UCSD-AML1 (cell line): Measurements from ENCODE around the gene ZNF277.
"Not testable (repeated sequence)": the region's sequence is repeated elsewhere in the genome, so short reads cannot be mapped to it uniquely, and the experiment has no call there.

Experiments used
- DNase-seq: peaks from one replicate; lab custom pipeline; 2025; ENCODE audit not compliant: unreplicated experiment; lab: John Stamatoyannopoulos, UW

Gene ZNF277

DNA sequence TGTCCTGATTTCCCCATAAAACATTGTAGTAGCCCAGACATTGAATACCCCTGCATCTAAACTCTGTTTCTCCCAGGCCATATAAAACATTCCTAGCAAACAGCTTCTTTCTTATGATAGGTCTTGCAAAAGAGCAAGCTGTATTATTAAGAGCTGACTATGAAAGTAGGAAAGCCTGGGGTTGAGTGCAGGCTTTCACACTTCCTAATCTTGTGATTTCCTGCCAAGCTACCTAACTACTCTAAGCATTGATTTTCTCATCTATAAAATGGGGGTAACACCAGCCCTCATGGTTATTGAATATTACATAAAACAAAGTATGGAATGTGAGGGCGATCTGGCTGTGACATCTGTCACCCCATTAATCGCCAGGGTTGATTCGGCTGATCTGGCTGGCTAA, 81.8 kb downstream of the ZNF277 start:
- DNase-seq: no peak

DNA sequence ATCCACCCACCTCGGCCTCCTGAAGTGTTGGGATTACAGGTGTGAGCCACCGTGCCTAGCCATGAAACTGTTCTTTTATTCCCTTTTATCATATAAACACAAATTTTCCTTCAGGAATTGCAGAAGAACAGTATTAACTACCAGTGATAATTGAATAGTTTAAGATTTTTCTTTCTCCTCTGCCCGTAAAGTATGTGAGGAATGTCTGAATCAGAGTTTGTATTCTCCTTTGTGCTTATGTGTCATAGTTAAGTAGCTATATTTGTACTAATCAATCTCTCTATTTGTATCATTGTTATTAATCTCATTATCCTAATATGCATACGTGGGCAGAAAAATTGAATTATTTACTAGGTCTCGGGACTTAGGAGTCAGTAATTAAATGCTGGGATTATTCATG, 83.6 kb downstream of the ZNF277 start:
- DNase-seq: no peak

DNA sequence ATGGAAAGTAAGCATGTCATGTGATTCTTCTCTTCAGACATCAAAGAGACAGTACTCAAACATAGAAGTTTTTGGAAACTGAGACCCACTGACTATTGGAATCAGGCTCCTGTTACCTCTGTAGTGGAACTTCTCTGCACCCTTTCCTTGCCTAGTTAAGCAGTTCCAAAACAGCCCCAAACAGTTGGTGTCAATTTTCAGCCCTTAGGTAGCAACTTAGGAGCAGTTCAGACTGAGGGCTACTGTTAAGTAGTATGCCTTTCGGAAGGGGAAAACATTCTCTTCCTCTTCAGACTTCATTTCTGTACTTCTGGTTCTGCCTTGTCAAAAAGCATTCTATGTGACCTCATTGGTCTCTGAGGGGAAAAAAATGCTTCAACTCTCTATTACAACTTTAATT, 85.7 kb downstream of the ZNF277 start:
- DNase-seq: no peak

DNA sequence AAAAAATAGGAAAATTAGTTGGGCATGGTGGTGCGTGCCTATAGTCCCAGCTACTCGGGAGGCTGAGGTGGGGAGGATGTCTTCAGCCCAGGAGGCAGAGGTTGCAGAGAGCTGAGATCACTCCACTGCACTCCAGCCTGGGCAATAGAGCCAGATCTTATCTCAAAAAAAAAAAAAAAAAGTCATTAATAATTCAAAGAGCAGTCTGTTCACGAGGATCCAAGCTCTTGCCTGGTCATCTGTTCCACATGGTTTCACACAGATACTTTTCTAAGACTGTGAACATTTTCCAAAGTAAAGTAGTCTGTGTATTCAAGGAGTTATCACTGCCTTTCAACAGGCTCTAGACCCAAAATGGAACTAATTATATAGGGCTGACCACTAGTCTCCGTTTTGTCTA, 86.9 kb downstream of the ZNF277 start:
- DNase-seq: no peak

DNA sequence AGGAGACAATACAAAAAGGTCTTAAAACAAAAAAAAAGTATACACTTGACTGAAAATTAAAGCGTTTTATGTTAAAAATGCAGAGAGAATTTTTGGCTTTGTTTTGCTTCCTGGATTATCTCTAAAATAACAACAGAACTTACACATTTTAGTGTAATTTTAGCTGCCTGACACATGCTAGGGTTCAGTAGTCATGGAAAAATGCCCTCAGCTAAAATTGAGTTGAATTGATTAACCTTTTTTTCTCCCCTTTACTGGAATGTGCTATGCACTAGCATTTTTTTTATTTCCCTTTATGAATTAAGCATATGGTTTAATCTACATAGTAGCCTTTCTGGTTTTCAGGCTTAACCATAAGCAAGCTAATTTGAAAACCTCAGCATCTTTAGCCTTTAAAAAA, 89.9 kb downstream of the ZNF277 start:
- no peak for DNase-seq

DNA sequence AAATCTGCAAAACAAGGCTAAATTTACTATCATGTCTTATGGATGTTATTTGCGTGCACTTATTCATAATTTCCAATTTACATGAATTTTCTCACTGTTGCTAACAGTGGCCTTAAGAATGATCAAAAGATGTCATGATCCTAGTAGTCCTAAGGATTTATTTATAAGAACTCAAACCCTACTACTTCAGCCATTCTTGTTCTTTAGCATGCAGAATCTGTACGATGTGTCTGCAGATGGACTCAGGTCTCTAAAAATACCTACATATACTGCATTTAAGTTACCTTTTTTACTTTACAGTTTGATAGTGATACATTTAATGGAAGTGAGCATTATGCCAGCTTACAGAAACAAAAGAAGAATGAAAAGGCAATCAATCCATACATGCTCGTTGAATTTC, 91.2 kb downstream of the ZNF277 start:
- DNase-seq: no peak

DNA sequence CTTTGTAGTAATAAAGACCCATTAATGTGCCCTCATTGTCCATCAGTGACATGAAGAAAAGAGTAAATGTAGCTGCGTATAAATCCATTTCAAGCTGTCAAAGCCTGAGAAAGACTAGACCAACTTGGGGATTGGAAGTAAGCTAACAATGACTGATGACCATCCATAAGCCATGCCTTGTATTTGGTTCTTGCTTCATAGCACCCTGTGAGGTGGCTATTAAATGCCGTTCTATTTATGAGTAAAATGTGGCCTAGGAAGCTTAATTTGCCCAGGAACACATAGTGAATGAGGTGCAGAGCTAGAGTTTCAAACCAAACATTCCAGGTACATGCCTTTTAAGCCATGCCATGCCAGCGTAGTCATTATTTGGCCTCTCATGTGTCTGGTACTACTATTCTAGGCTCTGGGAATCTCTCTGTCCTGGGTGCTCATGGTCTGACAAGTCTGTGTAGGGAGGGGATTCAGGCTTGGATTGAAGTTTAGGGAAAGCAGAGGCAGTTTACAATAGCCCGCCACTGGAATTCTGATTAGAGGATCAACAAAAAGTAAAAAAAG, 92.1 kb downstream of the ZNF277 start:
- DNase-seq: no peak

DNA sequence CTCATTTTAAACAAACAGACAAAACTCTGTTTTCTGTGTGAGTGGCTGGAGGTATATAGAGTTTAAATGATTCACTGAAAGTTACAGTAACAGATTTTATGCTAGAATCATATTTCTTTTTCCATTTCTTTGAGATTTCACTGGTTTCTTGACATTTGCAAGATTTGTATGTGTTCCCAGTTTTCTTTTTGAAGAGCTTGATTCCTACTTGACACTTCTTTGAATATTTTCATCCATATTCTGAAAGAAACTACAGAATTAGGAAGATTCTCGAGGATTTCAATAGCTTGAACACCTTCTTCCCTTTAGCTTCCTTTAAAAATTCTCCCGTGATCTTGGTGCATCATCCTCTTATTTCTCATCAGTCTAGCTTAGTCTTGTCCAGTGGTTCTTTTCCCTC, 93.6 kb downstream of the ZNF277 start:
- no peak for DNase-seq

DNA sequence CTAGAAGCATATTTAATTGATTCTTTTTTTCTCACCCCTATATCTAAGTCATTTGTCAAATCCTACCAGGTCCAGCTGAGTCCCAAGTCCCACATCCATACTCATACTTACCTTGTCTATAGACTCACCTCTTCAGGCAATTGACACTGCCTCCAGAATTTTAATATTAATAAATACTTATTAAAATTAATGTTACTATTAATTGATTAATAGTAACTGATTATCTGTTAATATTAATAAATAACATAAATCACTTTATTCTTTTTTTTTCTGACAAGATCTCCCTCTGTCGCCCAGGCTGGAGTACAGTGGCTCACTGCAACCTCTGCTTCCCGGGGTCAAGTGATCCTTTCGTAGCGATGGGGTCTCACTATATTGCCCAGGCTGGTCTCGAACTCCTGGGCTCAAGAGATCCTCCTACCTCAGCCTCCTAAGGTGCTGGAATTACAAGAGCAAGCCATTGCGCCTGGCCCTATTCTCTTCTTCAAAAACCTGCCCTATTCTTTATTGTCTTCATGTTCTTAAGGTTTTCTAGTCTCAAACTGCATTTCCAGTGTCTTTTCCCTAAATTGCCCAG, 94.4 kb downstream of the ZNF277 start:
- DNase-seq: no peak

DNA sequence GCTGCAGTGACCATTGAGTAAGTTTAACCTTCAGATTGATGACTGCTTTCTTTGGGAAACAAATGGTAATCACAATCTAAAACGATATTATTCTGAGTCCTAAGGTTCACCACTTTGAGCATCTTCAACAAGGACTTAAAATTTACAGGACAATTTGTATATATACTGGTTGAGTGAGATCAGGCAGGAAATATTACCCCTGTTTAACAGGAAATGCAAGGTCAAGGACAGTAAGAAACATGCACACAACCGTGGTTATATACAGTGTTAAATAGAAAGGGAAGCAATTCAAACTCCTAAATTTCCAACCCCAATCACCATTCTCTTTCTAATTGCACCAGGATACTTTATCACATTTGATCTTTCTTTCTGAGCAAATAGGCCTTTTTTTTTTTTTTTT, 96.1 kb downstream of the ZNF277 start:
- DNase-seq: no peak

DNA sequence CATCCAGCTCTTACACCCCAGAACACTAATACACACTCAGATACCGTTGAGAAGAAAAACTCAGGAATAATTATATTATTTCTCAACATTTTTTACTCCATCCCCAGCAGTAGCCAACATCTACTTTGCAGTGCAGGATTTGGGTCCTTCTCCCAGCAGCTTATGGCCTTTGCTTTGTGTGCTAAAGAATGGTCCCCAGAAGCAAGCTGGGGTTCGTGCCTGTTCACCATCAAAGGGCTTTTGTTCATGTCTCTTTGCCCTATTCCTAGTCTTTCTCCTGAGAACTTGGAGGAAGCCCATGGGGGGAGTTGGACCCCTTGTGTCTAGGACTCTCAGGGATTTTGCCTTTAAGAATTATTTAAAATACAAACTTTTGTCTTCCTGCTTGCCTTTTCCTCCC, 100.4 kb downstream of the ZNF277 start:
- no peak for DNase-seq

DNA sequence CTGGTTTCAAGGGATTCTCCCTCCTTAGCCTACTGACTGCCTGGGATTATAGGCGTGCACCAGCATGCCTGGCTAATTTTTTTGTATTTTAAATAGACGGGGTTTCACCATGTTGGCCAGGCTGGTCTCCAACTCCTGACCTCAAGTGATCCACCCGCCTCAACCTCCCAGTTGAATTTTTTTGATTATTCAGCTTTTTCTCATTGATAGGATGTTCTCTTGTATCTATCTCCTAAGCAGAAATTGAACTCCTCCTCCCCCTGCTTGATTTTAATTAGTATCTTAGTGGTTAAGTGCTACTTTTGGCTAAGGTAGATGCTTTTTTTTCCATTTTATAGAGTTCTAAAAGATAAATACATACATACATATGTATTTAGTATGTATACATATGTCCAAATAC, 101.0 kb downstream of the ZNF277 start:
- no peak for DNase-seq

DNA sequence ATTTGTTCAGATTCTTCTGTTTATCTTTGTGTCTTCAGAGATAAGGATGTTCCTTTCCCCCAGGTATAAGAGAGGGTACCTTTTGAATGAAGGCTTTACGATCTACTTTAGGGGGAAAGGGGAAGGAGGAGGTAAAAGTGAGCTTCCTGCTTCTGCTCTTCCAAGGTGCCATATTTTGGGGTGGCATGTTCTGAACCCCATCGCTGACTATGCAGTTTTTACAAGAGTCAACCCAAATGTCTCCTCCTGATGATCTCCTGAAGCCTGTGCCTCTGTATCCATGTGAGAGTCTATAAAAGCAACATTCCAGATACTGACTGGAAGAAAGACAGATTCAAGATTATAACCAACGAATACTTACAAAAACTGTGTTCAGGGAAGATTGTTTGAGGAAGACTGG, 102.5 kb downstream of the ZNF277 start:
- DNase-seq: no peak

DNA sequence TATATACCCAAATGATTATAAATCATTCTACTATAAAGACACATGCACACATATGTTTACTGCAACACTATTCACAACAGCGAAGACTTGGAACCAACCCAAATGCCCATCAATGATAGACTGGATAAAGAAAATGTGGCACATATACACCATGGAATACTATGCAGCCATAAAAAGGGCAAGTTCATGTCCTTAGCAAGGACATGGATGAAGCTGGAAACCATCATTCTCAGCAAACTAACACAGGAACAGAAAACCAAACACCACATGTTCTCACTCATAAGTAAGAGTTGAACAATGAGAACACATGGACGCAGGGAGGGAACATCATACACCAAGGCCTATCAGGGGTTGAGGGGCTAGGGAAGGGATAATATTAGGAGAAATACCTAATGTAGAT, 110.3 kb downstream of the ZNF277 start:
- not testable (repeated sequence) for DNase-seq

DNA sequence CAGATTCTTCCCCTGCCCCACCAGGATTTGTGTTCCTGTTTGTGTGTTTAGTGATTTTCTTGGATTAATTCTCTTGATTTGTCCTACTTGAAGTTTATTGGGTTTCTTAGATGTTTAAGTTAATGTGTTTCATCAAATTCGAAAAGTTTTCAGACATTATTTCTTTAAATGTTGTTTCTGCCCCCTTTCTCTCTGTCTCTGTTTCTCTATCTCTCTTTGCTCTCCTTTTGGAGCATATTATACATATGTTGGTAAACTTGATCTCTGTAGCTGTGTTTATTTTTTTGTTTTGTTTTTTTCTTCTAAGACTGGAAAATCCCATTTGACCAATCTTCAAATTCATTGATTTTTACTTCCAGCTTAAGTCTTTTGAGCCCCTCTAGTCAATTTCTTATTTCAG, 115.6 kb downstream of the ZNF277 start:
- DNase-seq: no peak

DNA sequence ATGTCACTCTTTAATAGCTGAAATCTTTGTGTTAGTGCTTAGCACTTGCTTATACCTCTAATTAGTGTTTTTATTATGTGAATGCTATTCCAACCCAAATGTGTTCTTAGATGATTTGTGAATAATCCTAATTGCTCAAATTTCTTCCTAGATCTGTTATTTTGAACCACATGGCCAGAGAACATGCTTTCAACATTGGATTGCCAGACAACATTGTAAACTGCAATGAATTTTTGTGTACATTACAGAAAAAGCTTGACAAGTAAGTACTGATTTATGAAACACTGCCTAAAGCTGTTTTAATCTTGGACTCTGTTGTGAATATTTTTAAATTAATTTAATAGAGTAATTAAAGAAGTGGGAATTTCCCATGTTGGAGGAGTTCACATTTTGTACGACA, 121.1 kb downstream of the ZNF277 start:
- no peak for DNase-seq

DNA sequence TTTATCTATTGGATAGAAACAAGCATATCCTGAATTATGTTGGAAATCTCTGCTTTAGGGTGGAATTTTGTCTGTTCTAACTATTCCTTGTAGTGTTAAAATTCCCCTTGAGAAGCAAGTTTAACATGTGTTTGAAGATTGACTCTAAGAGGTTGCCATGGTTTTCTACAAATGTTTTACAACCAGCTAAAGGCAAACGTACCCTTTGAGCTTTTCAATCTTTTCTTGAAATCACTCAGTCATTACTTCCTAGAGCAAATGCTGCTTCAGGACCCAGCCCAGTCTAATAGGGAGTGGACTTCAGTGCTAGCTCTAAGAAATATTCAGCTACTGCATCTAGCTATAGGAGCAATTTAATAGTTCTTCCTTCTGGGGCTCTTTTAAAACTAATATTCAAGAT, 125.0 kb downstream of the ZNF277 start:
- DNase-seq: no peak

DNA sequence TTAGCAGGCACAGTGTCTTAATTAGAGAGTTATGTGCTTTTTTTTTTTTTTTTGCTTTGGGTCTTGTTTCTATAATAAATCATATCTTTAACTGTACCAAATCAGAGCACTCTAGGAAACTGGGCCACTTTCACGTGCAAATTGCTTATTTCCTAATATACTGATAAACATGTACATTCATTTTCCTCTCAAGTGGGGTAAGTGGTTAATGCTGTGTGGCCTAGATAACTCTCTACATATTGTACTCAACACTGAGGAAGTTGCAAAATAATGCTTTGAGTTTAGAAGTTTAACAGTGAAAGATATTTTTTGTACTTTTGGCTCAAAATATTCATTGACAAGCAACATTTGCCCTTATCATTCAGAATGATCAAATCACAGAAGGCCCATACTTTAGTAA, 127.9 kb downstream of the ZNF277 start:
- no peak for DNase-seq

DNA sequence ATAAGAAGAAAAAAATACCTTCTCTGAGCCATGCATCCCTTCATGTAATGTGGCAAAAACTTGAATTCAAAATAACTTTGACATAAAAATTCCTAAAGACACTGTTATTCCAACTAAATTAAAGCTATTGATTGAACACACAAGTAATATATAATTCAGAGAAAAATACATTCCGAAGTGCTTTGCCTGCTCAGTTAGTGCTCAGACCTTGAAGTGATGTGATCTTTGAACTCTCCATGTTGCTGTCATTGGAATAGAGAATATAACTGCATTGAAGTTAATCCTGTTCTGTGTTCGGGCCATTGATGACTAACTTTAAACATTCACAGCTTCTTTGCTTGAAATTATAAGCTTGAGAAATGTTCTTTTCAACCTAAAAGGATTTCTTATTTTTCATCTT, 129.8 kb downstream of the ZNF277 start:
- no peak for DNase-seq

DNA sequence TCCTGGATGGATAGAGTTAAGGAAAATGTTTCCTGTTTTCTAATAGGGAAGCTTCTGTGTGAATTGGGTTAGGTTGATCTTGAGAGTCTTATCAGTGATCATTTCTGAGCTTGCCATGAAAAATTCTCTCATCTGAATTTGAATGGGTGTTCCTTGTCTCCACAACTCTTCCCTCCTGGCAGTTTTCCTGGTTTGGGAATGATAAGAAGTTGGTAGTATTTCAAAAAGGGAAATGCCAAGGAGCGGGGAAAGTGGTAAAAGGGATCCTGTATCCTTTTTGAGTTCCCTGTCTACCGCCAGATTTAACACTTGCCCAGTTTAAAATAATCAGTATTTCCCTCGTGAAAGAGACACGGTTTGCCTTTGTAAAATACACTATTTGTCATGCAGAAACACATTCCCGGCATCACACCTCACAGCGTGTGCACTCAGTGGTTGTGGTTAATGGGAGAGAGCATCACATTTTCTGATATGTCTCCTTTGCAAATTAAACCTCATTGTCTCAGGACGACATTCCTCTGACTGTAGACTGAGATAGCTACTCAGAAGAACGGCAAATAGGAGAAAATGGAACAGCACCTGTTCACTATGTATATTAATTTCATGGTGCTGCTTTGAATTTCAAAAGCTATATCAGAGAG, 130.6 kb downstream of the ZNF277 start:
- DNase-seq: no peak

DNA sequence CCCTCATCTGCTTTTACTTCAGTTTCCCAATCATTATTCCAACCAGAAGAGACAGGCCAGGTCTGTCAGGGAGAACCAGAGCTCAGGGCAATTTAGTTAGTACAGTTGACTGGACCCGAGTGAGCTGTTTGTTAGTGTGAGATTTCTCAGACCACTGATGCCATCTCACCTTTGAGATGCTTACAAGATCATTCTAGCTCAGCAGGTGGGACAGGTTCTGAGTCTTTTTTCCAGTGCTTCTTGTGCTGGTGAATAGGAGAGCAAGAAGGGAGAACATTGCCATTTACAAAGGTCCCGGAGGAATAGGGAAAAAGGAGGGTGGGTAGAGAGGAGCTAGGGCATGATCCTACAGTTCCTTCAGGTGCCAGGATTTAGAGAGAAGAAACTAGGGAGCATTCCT, 131.4 kb downstream of the ZNF277 start:
- no peak for DNase-seq

DNA sequence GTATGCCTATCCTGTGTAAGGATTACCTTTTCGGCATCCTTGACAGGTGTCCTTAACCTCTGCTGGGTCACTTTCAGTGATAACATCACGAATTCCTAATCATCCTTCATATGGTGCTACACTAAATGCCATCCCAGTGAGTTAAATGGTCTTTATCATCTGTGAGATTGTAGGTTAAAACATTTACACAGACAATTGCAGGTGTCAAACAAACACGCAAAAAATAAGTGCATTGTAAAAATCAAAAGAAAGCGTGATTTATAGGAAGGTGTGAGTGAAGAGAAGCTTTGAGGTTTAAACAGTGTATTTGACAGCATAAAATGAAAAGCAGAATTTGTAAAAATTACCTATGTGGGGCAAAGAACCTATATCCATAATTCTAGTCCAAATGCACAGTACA, 132.3 kb downstream of the ZNF277 start:
- DNase-seq: no peak

DNA sequence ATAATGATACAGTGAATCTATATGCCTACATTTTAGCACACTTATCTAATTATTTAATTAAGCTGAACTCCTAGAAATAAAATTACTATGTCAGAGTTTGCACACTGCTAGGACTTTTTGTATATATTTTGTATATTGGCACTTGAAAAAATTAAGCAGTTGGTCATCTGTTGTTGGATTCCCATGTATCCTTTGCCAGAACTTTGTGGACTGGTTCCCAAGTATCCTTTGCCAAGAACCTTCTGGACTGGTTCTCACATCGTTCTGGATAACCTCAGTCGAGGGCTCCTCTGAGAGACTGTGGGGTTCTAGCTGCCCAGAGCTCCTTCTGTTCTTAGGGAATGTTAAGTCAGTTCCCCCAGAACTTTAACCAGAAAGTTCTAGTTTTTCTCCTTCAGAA, 135.0 kb downstream of the ZNF277 start:
- no peak for DNase-seq
